Measurements from ENCODE around the gene GCSAM. TPM values are rescaled to one million over a fixed set of nuclear protein-coding genes. Genes with fewer than 3 reads are reported as not detected.

The GCSAM gene
- total and polyA plus RNA-seq, 7 donors = 0.01 to 0.25 (median 0.04) TPM; not detected in 4

DNA sequence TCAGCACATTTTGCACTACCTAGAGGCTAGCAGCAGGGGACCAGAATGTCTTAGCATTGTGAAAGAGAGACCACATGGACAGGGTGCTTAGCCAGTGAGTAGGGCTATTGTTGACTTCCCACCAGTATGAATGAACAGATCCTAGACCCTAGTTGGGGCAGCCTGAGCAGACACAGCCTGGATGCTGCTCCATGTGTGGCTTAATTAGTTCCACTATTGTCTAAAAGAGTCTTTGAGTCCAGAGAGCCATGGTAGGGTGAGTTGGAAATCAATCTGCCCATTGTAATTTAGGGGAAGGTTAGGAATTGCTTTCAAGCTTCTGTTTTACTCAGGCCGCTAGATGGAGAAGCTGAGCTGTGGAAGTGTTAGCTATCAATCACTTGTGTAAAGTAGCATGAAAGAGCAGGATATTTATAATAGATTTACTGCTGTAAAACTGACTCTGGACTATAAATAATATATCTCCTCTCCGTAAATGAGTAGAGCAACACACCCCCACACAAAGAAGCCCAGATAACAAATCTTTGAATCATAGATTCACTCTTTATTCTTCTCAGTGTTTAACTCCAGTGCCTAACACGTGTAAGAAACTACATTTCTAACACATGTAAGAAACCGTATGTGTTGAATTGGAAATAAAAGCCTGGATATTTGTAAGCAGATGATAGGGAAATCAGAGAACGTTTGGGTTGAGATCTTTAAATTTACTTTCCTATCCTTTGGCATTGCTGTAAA, 4.1 kb upstream of the GCSAM start:
- TF ChIP-seq, protein P1, sequence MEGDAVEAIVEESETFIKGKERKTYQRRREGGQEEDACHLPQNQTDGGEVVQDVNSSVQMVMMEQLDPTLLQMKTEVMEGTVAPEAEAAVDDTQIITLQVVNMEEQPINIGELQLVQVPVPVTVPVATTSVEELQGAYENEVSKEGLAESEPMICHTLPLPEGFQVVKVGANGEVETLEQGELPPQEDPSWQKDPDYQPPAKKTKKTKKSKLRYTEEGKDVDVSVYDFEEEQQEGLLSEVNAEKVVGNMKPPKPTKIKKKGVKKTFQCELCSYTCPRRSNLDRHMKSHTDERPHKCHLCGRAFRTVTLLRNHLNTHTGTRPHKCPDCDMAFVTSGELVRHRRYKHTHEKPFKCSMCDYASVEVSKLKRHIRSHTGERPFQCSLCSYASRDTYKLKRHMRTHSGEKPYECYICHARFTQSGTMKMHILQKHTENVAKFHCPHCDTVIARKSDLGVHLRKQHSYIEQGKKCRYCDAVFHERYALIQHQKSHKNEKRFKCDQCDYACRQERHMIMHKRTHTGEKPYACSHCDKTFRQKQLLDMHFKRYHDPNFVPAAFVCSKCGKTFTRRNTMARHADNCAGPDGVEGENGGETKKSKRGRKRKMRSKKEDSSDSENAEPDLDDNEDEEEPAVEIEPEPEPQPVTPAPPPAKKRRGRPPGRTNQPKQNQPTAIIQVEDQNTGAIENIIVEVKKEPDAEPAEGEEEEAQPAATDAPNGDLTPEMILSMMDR (IDR thresholded peaks at IDR 0.05) = peak; percentile 43
- ATAC-seq = peak in 3 of 4 donors; percentile 43 to 72 (median 44)

DNA sequence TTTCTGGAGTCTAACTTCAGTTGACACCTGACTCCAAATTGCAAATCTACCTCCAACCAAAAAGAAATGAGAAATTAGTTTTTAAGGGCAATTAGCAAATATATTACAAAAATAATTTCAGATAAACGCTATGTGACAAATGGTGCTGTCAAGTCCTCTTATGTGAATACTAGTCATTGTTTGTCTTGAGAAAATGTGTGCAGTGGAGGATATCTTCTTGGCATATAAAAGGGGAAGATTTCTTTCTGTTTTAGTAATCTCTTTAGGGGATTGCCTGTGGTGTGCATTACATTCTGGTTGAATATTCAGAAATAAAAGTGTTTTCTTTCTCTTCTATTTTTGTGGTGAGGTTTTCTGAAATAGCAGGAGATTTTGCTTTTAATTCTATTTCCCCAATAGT, 3.0 kb upstream of the GCSAM start:
- WGBS, 3 donors = 37 to 59% (median 44%) methylated on average over 1 of the region's 1 CpG
- H3K4me1 ChIP-seq = peaks cover 4% of the 10 kb centered on the region

More for the DNA sequence above, 4.1 kb upstream of the GCSAM start:
- Histone ChIP-seq H3K36me3 (ENCODE audit: insufficient read depth in 1 of 2, low read depth in 1 of 2) (no peaks in the 10 kb centered on the region), H3K9me3 (no peaks in the 10 kb centered on the region), H3K27me3 (ENCODE audit: insufficient read depth in 3 of 3, low read length in 2 of 3) (no peaks in the 10 kb centered on the region), H3K4me3 (no peak overlapping the region), H3K4me1 (peaks cover 4% of the 10 kb centered on the region), H3K27ac (no peak overlapping the region)
- 26 to 34% (median 32%) methylated on average over 5 of the region's 5 CpGs for WGBS, 3 donors
- DNase-seq = no peak
- intact Hi-C loops (cut with DNase I) = loop anchor here (5.0 kb wide), 1 partner anchor 395 kb away; no protein-coding TSS in a partner anchor

DNA sequence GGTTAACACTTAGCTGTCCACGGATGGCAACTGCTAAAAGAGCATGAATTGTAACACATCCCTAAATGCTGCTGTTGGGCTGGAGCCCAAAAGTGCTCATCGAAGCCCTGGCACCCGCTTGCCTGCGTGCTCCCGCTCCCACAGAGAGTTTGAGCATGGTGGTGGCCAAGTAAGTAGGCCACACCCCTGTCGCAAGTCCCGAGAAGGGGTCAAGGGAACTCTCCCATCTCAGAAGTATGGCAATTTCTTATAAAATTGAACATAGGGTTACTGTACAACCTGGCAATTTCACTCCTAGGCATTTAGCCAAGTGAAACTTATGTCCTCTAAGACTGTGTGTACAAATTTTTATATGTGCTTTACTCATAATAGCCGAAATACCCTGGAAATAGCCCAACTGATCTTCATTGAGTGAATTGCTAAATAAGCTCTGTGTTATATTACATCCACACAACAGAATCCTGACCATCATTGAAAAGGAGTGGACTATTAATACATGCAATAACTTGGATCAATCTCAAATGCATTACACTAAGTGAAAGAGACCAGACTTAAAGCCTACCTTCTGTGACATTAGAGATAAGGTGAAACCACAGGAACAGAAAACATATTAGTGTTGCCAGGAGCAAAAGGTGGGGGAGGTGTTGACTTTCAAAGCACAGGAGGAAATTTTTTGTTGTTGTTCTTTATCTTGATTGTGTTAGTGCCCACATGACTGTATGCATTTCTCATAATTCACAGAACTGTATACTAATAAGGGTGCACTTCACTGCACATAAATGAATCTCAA, 1.5 kb upstream of the GCSAM start:
- peaks cover 4% of the 10 kb centered on the region for H3K4me1 ChIP-seq
- ATAC-seq (no peak), DNase-seq (no peak)
- no peak overlapping the region for H3K4me3 ChIP-seq
- no peaks in the 10 kb centered on the region for H3K27me3 ChIP-seq (ENCODE audit: insufficient read depth in 3 of 3, low read length in 2 of 3)
- no peaks in the 10 kb centered on the region for H3K9me3 ChIP-seq
- TF ChIP-seq, protein P1 (IDR thresholded peaks at IDR 0.05) = no peak
- WGBS, 3 donors = 60 to 71% (median 67%) methylated on average over 8 of the region's 8 CpGs
- no peak overlapping the region for H3K27ac ChIP-seq
- no peaks in the 10 kb centered on the region for H3K36me3 ChIP-seq (ENCODE audit: insufficient read depth in 1 of 2, low read depth in 1 of 2)
- intact Hi-C loops (cut with DNase I) = loop anchor here (5.0 kb wide), 1 partner anchor 398 kb away; no protein-coding TSS in a partner anchor

More for the DNA sequence above, 3.0 kb upstream of the GCSAM start:
- Histone ChIP-seq H3K9me3 (no peaks in the 10 kb centered on the region), H3K27me3 (ENCODE audit: insufficient read depth in 3 of 3, low read length in 2 of 3) (no peaks in the 10 kb centered on the region), H3K27ac (no peak overlapping the region), H3K36me3 (ENCODE audit: insufficient read depth in 1 of 2, low read depth in 1 of 2) (no peaks in the 10 kb centered on the region), H3K4me3 (no peak overlapping the region)
- intact Hi-C loops (cut with DNase I) = loop anchor here (5.0 kb wide), 1 partner anchor 396 kb away; no protein-coding TSS in a partner anchor
- ATAC-seq (no peak), DNase-seq (no peak)
- TF ChIP-seq, protein P1 (IDR thresholded peaks at IDR 0.05) = no peak

DNA sequence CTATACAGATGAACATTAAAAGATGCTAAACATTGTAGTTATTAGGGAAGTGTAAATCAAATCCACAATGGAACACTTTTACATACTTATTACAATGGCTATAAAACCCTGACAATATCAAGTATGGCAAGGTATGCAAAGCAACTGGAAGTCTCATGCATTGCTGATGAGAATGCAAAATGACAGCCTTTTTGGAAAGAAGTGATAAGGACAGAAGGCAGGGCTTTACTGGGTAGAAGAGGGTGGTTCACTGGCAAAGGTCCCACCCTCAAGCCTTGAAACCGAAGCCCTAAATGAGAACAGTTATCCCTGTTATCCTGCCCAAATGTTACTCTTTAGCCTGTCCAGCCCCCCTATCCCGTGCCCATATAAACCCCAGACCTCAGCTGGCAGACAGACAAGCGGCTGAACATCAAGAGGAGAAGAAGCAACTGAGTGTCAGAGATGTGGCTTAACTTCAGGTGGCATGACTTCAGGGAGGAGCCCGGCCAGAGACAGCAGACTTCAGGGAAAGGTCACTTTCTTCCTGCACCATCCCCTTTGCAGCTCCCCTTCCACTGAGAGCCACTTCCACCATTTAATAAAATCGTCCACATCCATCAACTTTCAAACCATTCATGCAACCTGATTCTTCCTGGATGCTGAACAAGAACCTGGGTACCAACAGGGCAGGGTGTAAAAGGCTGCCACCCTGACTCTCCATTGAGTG, 732 bp upstream of the GCSAM start:
- ATAC-seq = no peak
- TF ChIP-seq, protein P1 (IDR thresholded peaks at IDR 0.05) = no peak
- 67 to 69% (median 67%) methylated on average over 5 of the region's 5 CpGs for WGBS, 3 donors
- no peaks in the 10 kb centered on the region for H3K36me3 ChIP-seq (ENCODE audit: insufficient read depth in 1 of 2, low read depth in 1 of 2)
- H3K4me1 ChIP-seq = peaks cover 4% of the 10 kb centered on the region
- intact Hi-C loops (cut with DNase I) = no loop called here
- no peak overlapping the region for H3K4me3 ChIP-seq
- H3K9me3 ChIP-seq = no peaks in the 10 kb centered on the region
- H3K27me3 ChIP-seq (ENCODE audit: insufficient read depth in 3 of 3, low read length in 2 of 3) = no peaks in the 10 kb centered on the region
- DNase-seq = no peak
- H3K27ac ChIP-seq = no peak overlapping the region
